Measurements from ENCODE around the gene ITPRID1.

Gene ITPRID1

DNA sequence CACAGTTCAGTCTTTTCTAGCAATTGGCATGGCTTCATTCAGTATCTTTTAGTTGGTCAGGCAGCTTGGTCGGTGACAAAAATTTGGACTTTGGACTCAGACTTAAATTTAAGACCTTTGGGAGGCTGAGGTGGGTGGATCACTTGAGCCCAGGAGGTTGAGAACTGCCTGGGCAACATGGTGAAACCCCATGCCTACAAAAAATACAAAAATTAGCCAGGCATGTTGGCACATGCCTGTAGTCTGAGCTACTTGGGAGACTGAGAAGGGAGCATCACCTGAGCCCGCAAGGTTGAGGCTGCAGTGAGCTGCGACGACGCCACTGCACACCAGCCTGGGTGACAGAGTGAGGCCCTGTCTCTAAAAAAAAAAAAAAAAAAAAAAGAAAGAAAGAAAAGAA lies 19.5 kb upstream of the ITPRID1 start:
- Histone ChIP-seq H3K36me3 (ENCODE audit: low read length) (no peaks in the 10 kb centered on the region), H3K4me2 (ENCODE audit: low read depth, low read length, poor library complexity, severe bottlenecking) (no peak overlapping the region), H3K9ac (ENCODE audit: low read length) (no peak overlapping the region), H3F3A (ENCODE audit: insufficient read depth) (no peaks in the 10 kb centered on the region), H3K9me3 (ENCODE audit: insufficient read depth, low read length) (no peaks in the 10 kb centered on the region), H3K79me2 (ENCODE audit: insufficient read depth, low read length) (no peaks in the 10 kb centered on the region), H4K20me1 (ENCODE audit: low read depth, low read length) (no peaks in the 10 kb centered on the region), H3K27me3 (ENCODE audit: low read length) (no peaks in the 10 kb centered on the region), H3K4me3 (ENCODE audit: insufficient read depth, low read length, poor library complexity, severe bottlenecking) (no peak overlapping the region), H3K9me2 (replicated peaks; ENCODE audit: insufficient read depth, low read length) (no peaks in the 10 kb centered on the region), H2AFZ (ENCODE audit: low read depth, low read length, severe bottlenecking) (no peak overlapping the region), H3K27ac (ENCODE audit: low read depth, low read length) (no peak overlapping the region)
- no peak for TF ChIP-seq EZH2phosphoT487 (conservative IDR thresholded peaks at IDR 0.05; ENCODE audit: low read length)

DNA sequence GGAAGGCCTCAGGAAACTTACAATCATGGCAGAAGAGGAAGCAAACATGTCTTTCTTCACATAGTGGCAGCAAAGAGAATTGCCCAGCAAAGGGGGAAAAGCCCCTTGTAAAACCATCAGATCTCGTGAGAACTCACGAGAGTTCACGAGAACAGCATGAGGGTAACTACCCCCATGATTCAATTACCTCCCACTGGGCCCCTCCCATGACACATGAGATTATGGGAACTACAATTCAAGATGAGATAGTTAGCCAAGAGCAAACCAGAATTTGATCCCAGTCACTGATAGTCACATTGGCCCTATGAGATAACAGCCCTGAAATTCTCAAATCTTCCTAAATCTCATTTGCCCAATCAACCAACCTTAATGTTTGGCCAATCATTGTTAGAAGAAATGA lies 18.2 kb upstream of the ITPRID1 start:
- Histone ChIP-seq H3K4me2 (ENCODE audit: low read depth, low read length, poor library complexity, severe bottlenecking) (no peak overlapping the region), H3K36me3 (ENCODE audit: low read length) (no peaks in the 10 kb centered on the region), H3K4me3 (ENCODE audit: insufficient read depth, low read length, poor library complexity, severe bottlenecking) (no peak overlapping the region), H3K9me3 (ENCODE audit: insufficient read depth, low read length) (no peaks in the 10 kb centered on the region), H3K27ac (ENCODE audit: low read depth, low read length) (no peak overlapping the region), H3K79me2 (ENCODE audit: insufficient read depth, low read length) (no peaks in the 10 kb centered on the region), H2AFZ (ENCODE audit: low read depth, low read length, severe bottlenecking) (no peak overlapping the region), H3K27me3 (ENCODE audit: low read length) (no peaks in the 10 kb centered on the region), H3F3A (ENCODE audit: insufficient read depth) (no peaks in the 10 kb centered on the region), H4K20me1 (ENCODE audit: low read depth, low read length) (no peaks in the 10 kb centered on the region), H3K9me2 (replicated peaks; ENCODE audit: insufficient read depth, low read length) (no peaks in the 10 kb centered on the region), H3K9ac (ENCODE audit: low read length) (no peak overlapping the region)
- TF ChIP-seq EZH2phosphoT487 (conservative IDR thresholded peaks at IDR 0.05; ENCODE audit: low read length): no peak
- TF ChIP-seq, protein P1, sequence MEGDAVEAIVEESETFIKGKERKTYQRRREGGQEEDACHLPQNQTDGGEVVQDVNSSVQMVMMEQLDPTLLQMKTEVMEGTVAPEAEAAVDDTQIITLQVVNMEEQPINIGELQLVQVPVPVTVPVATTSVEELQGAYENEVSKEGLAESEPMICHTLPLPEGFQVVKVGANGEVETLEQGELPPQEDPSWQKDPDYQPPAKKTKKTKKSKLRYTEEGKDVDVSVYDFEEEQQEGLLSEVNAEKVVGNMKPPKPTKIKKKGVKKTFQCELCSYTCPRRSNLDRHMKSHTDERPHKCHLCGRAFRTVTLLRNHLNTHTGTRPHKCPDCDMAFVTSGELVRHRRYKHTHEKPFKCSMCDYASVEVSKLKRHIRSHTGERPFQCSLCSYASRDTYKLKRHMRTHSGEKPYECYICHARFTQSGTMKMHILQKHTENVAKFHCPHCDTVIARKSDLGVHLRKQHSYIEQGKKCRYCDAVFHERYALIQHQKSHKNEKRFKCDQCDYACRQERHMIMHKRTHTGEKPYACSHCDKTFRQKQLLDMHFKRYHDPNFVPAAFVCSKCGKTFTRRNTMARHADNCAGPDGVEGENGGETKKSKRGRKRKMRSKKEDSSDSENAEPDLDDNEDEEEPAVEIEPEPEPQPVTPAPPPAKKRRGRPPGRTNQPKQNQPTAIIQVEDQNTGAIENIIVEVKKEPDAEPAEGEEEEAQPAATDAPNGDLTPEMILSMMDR (IDR thresholded peaks at IDR 0.05; ENCODE audit: insufficient read depth, low read length, poor library complexity, severe bottlenecking): no peak

DNA sequence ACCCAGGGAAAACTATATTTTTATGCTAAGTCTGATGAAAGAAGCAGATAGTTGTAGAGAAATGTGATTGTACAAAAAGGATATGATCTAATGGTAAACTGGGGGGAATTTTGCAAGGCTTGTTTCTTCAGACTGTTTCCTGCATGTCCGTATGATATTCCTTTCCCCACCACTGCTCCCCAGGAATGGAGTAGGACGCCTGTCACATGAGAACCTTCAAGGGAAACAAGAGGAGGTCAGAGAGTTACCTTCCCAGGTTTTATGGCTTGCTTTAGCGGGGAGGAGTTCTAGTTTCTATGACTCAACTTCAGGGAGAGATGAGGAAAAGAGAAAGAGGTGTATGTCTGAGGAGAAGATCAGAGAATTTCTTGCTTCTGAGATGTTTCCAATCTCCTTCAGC lies 16.4 kb upstream of the ITPRID1 start:
- no peak overlapping the region for H3K9ac ChIP-seq (ENCODE audit: low read length)
- TF ChIP-seq EZH2phosphoT487 (conservative IDR thresholded peaks at IDR 0.05; ENCODE audit: low read length): no peak
- TF ChIP-seq, protein P1 (IDR thresholded peaks at IDR 0.05; ENCODE audit: insufficient read depth, low read length, poor library complexity, severe bottlenecking): no peak

DNA sequence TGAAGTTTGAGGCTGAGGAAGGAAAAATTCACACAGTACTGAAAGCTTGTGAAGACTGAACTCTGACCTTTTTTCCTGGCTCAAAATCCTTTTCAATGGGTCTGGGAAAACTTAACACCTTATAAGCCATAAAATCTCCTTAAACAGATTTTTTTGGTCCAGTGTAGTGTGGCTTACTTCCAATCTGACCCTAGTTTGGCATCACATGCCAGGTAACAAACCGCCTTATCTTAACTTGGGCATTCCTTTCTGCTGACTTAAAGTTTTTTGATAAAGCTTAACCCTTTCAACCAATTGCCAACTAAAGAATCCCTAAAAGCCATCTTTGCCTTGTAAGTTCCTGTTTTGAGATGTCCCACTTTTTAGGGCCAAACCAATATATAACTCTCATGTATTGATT lies 13.2 kb upstream of the ITPRID1 start:
- Histone ChIP-seq H3K27me3 (ENCODE audit: low read length) (no peaks in the 10 kb centered on the region), H3K9me3 (ENCODE audit: insufficient read depth, low read length) (no peaks in the 10 kb centered on the region), H3K9ac (ENCODE audit: low read length) (no peak overlapping the region), H4K20me1 (ENCODE audit: low read depth, low read length) (no peaks in the 10 kb centered on the region), H3K79me2 (ENCODE audit: insufficient read depth, low read length) (no peaks in the 10 kb centered on the region), H3K9me2 (replicated peaks; ENCODE audit: insufficient read depth, low read length) (no peaks in the 10 kb centered on the region), H3K4me3 (ENCODE audit: insufficient read depth, low read length, poor library complexity, severe bottlenecking) (no peak overlapping the region), H3F3A (ENCODE audit: insufficient read depth) (no peaks in the 10 kb centered on the region), H3K27ac (ENCODE audit: low read depth, low read length) (no peak overlapping the region), H2AFZ (ENCODE audit: low read depth, low read length, severe bottlenecking) (no peak overlapping the region), H3K36me3 (ENCODE audit: low read length) (no peaks in the 10 kb centered on the region), H3K4me2 (ENCODE audit: low read depth, low read length, poor library complexity, severe bottlenecking) (no peak overlapping the region)
- TF ChIP-seq, protein P1 (IDR thresholded peaks at IDR 0.05; ENCODE audit: insufficient read depth, low read length, poor library complexity, severe bottlenecking): no peak
- no peak for TF ChIP-seq EZH2phosphoT487 (conservative IDR thresholded peaks at IDR 0.05; ENCODE audit: low read length)

More for the DNA sequence above, 16.4 kb upstream of the ITPRID1 start:
- H3F3A ChIP-seq (ENCODE audit: insufficient read depth): no peaks in the 10 kb centered on the region
- no peak overlapping the region for H2AFZ ChIP-seq (ENCODE audit: low read depth, low read length, severe bottlenecking)
- H3K4me2 ChIP-seq (ENCODE audit: low read depth, low read length, poor library complexity, severe bottlenecking): no peak overlapping the region
- no peaks in the 10 kb centered on the region for H4K20me1 ChIP-seq (ENCODE audit: low read depth, low read length)
- no peaks in the 10 kb centered on the region for H3K36me3 ChIP-seq (ENCODE audit: low read length)
- H3K27me3 ChIP-seq (ENCODE audit: low read length): no peaks in the 10 kb centered on the region
- H3K4me3 ChIP-seq (ENCODE audit: insufficient read depth, low read length, poor library complexity, severe bottlenecking): no peak overlapping the region
- H3K27ac ChIP-seq (ENCODE audit: low read depth, low read length): no peak overlapping the region
- H3K9me3 ChIP-seq (ENCODE audit: insufficient read depth, low read length): no peaks in the 10 kb centered on the region
- no peaks in the 10 kb centered on the region for H3K9me2 ChIP-seq (replicated peaks; ENCODE audit: insufficient read depth, low read length)
- no peaks in the 10 kb centered on the region for H3K79me2 ChIP-seq (ENCODE audit: insufficient read depth, low read length)
